ENCODE measurements around the gene IL6. TPM values are rescaled to one million over a fixed set of nuclear protein-coding genes. Genes with fewer than 3 reads are reported as not detected.

IL6 gene
- total RNA-seq, 1 donor from 2014 or later = not detected

DNA sequence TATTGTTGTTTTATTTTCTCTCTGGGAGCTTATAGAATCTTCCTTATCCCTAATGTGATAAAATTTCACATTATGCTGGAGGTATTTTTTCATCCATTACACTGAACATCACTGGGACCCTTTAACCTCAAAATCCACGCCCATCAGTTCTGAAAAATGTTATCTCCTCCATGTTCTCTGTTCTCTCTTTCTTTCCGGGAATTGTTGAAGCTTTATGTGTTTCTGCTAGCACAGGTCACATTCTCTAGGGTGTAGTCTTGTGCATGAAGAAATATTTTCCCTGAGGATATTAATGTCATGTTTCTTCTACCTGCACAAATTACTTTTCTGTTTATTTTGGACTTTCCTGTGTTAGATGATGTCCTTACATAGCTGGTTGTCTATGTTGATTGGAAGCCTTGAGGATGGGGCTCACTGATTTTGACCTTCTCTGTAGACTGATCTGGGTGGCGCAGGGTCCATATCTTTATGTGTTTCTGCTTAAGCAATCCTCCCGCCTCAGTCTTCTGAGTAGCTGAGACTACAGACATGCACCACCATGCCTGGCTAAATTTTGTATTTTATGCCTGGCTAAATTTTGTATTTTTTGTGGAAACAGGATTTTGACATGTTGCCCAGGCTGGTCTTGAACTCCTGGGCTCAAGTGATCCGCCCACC, 31.4 kb upstream of the IL6 start:
- TF ChIP-seq, protein P1, sequence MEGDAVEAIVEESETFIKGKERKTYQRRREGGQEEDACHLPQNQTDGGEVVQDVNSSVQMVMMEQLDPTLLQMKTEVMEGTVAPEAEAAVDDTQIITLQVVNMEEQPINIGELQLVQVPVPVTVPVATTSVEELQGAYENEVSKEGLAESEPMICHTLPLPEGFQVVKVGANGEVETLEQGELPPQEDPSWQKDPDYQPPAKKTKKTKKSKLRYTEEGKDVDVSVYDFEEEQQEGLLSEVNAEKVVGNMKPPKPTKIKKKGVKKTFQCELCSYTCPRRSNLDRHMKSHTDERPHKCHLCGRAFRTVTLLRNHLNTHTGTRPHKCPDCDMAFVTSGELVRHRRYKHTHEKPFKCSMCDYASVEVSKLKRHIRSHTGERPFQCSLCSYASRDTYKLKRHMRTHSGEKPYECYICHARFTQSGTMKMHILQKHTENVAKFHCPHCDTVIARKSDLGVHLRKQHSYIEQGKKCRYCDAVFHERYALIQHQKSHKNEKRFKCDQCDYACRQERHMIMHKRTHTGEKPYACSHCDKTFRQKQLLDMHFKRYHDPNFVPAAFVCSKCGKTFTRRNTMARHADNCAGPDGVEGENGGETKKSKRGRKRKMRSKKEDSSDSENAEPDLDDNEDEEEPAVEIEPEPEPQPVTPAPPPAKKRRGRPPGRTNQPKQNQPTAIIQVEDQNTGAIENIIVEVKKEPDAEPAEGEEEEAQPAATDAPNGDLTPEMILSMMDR (conservative IDR thresholded peaks at IDR 0.05) = no peak
- no peaks in the 10 kb centered on the region for H3K4me1 Mint-ChIP-seq (ENCODE audit: unreplicated experiment)
- DNase-seq (ENCODE audit: extremely low spot score, unreplicated experiment) = no peak
- H3K4me3 Mint-ChIP-seq = no peak overlapping the region
- no peaks in the 10 kb centered on the region for H3K9me3 Mint-ChIP-seq
- no peak overlapping the region for H3K27ac Mint-ChIP-seq
- H3K36me3 Mint-ChIP-seq = no peaks in the 10 kb centered on the region
- peaks cover 7% of the 10 kb centered on the region for H3K27me3 Mint-ChIP-seq

- peaks cover 4% of the 10 kb centered on the region for H3K27me3 Mint-ChIP-seq
- DNase-seq (ENCODE audit: extremely low spot score, unreplicated experiment) = no peak
- peak overlapping the region; percentile 15 for H3K4me3 Mint-ChIP-seq
- no peaks in the 10 kb centered on the region for H3K36me3 Mint-ChIP-seq
- peak overlapping the region; percentile 23 for H3K27ac Mint-ChIP-seq
- H3K9me3 Mint-ChIP-seq = no peaks in the 10 kb centered on the region
- TF ChIP-seq, protein P1 (conservative IDR thresholded peaks at IDR 0.05) = no peak
- H3K4me1 Mint-ChIP-seq (ENCODE audit: unreplicated experiment) = no peaks in the 10 kb centered on the region
Observed at GRCh38 chr7:22696541-22697228, 30.3 kb upstream of the IL6 start.

GRCh38 chr7:22697322-22697859, 29.6 kb upstream of the IL6 start:
- Mint-ChIP-seq H3K4me1 (ENCODE audit: unreplicated experiment) (no peaks in the 10 kb centered on the region), H3K9me3 (peaks cover under 1% of the 10 kb centered on the region), H3K27ac (peak overlapping the region; percentile 74), H3K4me3 (no peak overlapping the region), H3K27me3 (peaks cover 4% of the 10 kb centered on the region), H3K36me3 (no peaks in the 10 kb centered on the region)
- TF ChIP-seq, protein P1 (conservative IDR thresholded peaks at IDR 0.05) = no peak
- DNase-seq (ENCODE audit: extremely low spot score, unreplicated experiment) = no peak

DNA sequence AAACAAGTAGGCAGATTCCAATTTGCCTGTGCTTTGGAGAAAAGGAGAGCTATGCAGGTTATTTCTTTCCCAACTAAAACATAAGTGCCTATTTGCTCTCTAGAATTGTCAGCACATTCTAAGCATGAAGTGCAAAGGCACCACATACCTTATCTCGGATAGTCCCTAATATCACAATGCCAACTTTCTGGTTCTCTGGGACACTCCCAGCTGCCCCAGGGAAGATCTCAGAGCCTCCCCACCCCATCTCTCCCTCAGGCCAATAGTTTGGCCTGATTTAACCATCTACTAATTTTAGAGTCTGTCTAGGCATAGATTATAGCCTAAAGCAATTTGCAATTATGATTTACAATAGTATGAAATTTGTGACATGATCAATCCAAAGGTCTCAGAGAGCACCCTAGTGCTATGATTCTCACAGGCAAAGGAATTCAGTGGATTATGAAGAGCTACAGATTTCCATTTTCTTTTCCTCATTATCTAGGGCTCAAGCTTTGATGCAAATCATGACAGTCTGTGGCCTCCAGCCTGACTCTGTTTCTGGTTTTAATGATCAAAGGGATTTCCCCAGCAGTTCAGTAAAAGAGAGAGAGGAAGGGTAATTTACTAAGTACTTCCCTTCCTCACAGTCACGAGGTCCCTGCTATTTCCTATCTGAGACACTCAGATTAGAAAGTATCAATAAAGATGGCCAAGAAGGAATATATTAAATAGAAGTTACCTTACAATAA, 29.0 kb upstream of the IL6 start:
- peaks cover 6% of the 10 kb centered on the region for H3K9me3 Mint-ChIP-seq
- peak overlapping the region; percentile 74 for H3K27ac Mint-ChIP-seq
- no peak for DNase-seq (ENCODE audit: extremely low spot score, unreplicated experiment)
- H3K4me3 Mint-ChIP-seq = peak overlapping the region; percentile 7
- H3K27me3 Mint-ChIP-seq = peaks cover 7% of the 10 kb centered on the region
- TF ChIP-seq, protein P1 (conservative IDR thresholded peaks at IDR 0.05) = no peak
- peaks cover 6% of the 10 kb centered on the region for H3K4me1 Mint-ChIP-seq (ENCODE audit: unreplicated experiment)
- H3K36me3 Mint-ChIP-seq = no peaks in the 10 kb centered on the region

DNA sequence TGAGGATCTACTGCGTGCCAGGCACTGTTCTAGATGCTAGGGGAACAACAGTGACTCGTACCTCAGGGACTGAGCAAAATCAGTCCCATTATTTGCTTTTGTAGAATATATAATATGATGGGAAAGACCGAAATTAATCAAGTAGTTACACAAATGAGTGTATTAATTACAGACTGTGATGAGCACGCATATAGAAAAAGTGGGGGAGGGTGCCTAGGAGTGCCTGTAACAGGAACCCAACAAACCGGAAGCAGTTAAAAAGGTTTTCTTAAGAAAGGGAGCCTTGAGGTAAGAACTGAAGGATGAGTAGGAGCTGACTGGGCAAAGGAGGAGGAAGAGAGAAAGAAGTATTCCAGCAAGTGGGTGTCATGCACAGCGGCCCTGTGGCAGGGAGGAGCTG, 28.2 kb upstream of the IL6 start:
- Mint-ChIP-seq H3K36me3 (no peaks in the 10 kb centered on the region), H3K27me3 (peaks cover 8% of the 10 kb centered on the region), H3K4me1 (ENCODE audit: unreplicated experiment) (peaks cover 7% of the 10 kb centered on the region), H3K27ac (no peak overlapping the region), H3K4me3 (no peak overlapping the region), H3K9me3 (peaks cover 6% of the 10 kb centered on the region)
- no peak for DNase-seq (ENCODE audit: extremely low spot score, unreplicated experiment)
- TF ChIP-seq, protein P1 (conservative IDR thresholded peaks at IDR 0.05) = no peak

All from type B pancreatic cell (in vitro differentiated cells).